HS-27A (cell line): ENCODE results near the gene DEDD.
A peak's percentile ranks its signal among the peaks of the same experiment; 100 is the strongest.

Source experiments
- DNase-seq: peaks from one replicate; pipeline ENCODE4 v3.0.0-alpha.2; 2012; ENCODE audit warnings: low read depth, missing footprints

DEDD gene

DNA sequence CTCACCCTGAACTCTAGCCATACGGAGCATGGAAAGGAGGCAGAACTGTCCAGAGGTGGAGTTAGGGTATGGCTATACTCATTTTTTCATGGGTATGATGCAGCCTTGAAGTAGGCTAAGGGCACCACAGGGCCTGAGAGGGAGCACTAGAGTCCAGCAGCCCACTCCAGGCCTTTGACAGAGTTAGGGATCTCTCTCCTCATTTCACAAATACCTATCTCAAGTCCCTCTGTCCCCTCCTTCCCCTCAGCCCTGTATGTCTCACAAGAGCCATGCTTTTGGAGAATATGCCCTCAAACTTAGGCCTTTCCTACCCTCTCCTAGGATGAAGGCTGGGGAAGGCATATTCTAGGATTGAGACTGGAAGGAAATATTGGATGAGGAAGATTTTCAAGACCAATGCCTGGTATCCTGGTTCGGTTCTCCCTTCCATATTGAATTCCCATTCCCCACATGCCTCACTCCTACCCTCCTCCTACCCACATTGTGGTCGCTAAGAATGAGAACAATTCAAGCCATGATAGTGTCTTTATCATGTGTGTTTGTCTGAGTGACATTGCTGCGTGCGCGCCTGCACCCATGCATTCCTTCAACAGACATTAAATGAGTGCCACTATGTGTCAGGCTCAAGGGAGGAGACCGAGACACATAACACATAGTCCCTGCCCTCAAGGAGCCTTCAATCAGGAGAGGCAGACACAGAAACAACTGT, 40.5 kb downstream of the DEDD start:
- DNase-seq: no peak

DNA sequence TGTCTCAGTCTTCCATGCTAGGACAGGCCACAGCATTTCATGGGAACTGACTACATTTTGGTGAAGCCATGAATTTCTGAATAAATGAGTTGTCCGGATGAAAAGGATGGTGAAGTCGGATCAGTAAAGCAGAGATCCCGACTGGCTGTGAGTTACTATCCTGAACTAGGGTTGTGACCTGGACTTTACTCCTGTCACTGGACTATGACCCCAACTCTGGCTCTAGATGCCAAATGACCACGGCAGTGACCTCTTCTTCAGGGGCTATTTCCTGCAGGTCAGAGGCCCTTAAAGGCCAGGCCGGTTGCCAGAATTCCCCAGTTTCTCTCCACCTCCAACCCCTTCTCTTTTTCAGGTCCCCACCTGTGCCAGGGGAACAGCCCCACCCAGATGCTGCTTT, 41.4 kb downstream of the DEDD start:
- no peak for DNase-seq

DNA sequence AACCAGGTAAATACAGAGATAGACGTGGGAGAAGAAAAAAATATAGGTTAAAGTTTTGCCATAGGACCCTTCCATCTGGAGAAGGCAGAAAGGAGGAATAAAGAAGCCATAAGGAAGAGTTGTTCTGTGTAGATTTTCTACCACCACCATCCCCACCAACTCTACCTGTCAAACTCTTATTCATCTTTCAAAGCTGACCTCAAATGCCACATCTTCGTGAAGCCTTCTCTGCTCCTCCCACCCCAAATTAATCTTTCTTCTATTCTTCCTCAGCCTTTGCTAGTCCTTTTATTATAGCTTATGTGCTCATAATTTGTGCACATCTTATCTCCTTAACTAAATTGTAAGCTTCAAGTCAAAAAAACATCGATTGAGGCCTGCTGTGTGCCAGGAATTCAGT, 41.9 kb downstream of the DEDD start:
- DNase-seq: no peak

DNA sequence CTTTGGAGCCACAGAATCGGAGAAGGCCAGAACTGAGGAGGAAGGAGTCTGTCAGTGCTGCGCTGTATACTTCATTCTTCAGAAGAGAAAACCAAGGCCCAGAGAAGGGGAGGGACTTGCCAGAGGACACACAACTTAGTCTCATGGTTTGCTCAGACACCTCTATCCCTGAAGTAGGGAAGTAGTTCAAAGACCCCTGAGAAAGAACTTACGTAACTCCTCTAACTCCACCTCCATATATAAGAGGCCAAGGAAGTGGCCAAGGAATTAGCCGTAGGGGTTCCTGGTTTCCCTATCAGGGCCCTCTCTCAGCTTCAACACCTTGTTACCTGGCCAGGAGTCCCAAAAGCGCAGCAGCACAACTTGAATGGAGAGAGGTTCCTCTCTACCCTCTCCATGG, 42.5 kb downstream of the DEDD start:
- no peak for DNase-seq

GRCh38 chr1:161089251-161089924, 43.1 kb downstream of the DEDD start, which contains the start of gene NECTIN4:
TSS of gene NECTIN4 (minus strand) at chr1:161089558. CDS start at chr1:161089296, 262 bp downstream.
- DNase-seq: no peak

DNA sequence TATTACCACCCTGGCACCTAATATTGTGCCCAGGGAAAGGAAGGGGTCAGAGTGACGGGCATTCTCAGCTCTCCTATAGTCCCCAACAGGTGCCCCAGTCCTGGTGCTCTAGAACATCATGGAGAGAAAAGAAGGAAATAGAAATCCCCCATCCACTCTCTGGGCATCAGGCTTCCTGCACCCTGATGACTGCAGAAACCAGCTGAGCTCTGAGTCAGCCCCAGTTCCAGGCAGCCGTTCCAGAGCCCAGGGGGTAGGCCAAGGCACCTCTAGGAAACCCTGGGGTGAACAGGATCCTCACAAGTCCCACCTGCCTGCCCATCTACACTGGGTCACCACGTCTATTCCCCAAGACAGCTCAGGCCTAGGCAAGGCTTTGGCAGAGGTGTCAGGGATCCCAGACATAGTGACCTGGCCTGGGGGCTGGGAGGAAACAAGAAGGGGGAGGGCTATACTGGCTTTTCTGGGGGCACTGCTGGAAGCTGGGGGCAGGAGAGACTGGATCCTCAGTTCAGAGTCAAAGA, 43.8 kb downstream of the DEDD start:
- no peak for DNase-seq

GRCh38 chr1:161086457-161086856, 46.0 kb downstream of the DEDD start:
- DNase-seq: no peak

- DNase-seq: no peak
Measured at GRCh38 chr1:161085165-161085564, 47.3 kb downstream of the DEDD start.

DNA sequence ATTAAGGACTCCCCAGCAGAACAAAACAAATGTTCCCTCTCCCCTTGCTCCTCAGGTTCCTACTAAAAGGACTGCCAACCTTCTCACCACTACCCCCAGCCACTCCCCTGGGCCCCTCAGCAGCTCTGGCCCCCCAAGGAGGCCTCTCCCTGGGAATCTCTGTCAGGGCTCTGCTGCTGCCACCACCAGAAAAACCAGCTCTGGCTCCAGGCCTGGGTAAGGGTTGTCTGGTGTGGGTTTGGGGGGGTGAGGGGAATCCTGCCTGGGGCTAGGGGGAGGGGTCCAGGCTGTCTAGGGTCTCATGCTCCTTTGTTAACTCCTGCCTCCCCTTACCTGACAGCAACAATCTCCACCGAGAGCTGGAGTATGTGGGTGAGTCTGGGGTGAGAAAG, 47.9 kb downstream of the DEDD start:
- DNase-seq: no peak

DNA sequence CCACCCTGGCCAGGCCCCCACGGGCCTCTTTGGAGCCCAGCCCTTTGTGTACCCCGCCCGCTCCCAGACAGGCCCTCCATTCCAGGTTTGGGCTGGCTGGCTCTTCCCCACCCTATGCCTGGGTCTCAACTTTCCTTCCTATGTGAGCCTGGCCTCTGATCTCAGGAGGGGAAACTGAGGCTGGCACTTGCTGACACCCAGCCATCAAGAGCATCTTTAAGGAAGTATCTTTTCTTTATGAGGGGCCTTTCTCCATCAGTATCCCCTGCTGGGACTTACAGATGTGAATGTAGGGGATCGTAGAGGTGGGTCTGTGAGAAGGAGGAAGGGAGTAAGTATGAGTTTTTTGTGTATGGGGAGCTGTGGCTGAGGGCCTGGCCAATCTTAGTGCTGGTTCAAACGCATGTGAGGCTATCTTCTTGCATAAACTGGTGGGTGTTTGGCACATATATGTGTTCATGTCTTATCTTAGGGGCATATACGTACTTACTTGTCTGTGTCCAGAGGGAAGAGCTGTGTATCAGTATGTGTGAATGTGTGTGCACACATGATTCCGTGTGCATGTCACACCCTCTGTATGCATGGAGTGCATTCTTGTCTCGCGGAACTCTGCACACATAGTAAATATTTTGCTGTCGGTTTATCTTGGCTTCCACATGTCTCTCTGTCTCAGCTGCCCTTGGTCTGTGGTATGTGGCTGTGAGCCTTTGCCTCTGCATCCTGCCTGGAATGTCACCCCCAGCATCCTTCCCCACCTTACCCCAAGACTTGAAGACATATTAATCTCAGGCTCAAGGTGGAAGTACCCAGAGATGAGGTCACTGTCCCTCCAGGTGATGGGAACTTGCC, 48.5 kb downstream of the DEDD start:
- no peak for DNase-seq

DNA sequence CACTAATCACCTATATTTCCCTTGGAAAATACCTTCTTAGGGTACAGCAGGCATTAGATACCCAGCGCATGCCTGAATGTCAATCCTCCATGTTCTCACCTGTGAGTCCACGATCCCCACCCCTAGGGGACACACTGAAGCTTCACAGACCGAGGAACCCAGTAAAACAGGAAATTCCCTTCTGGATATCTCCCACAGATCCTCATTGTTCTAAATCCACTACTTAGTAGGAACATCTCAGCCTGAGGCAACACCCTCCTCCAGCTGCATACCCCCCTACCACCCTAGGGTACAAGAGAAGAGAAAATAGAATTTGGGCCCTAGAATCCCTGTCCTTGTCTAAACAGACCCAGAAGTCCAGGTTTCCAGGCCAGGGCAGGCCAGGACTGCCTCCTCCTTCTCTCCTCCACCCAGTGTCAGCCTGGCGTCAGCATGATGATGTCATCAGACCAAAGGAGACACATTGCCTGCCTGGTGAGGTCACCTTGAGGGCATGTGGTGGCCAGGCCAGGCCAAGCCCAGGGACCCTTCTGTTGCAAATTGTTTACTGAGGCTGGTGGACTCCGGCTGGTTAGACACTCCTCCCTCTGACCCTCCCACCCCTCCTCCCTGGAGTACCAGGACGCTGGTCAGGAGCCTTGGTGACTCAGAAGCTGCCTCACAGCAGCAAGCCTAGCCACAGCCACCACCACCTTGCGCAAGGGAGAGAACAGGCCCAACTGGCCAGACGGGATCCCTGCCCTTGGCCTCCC, 49.3 kb downstream of the DEDD start:
- DNase-seq: peak; percentile 61

DNA sequence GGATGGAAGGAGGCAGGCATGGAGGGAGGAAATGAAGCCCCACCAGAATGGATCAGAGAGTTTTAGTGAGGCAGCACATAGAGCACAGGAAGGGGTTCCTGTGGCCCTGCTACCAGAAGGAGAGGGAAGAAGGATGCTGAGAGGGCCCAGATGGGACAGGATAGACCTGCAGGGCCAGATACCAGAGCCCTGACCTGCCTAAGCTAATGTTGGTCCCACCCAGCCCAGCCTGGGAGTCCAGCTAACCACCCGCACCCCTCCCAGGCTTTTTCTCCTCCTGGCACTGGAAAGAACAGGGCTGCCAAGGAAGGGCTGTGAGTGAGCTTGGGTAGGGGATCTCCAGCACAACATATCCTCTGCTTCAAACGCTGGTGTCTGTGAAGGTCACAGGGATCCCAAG, 50.0 kb downstream of the DEDD start:
- no peak for DNase-seq

- DNase-seq: no peak
Measured at GRCh38 chr1:161081519-161081918, 50.9 kb downstream of the DEDD start.

DNA sequence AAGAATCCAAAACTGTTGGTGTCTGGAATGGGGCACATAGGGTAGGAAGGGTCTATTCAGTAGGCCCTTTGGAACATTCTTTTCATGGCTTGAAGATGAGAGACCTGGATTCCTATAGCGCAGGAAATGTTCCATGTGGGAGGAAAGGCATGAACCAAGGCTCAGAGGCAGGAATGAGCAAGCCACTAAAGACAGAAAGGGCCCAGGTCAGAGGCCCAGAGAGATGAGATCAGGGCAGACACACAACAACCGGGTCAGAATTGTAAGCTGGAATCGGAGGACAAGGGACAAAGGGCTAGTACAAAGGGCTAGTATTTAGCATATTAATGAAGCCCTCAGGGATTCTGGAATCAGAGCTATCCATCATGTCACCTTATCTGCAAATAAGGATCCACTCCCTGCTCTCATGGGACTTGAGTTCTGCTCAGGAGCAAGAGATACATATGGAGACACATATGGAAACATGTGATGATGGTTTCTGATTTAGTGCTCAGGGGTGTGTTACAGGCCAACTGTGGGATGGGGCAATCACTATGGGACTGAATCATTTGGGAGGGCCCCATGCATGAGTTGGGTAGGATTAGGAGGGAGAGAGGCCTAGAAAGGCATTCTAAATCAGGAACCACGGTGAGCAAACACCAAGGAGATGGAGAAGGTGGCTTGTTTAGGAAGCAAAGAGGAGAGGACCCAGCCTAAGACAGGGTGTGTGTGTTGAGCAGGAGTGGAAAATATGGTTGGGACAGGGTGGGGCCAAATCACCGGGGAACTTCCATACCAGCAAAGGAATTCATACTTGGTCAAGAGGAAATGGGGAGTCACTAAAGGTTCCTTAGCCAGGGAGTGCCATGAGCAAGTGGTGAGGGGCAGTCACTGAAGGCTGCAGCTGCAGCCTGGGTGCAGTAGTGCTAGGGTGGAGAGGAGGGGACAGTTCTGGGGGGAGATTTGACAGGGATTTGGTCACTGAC, 51.7 kb downstream of the DEDD start:
- DNase-seq: no peak

DNA sequence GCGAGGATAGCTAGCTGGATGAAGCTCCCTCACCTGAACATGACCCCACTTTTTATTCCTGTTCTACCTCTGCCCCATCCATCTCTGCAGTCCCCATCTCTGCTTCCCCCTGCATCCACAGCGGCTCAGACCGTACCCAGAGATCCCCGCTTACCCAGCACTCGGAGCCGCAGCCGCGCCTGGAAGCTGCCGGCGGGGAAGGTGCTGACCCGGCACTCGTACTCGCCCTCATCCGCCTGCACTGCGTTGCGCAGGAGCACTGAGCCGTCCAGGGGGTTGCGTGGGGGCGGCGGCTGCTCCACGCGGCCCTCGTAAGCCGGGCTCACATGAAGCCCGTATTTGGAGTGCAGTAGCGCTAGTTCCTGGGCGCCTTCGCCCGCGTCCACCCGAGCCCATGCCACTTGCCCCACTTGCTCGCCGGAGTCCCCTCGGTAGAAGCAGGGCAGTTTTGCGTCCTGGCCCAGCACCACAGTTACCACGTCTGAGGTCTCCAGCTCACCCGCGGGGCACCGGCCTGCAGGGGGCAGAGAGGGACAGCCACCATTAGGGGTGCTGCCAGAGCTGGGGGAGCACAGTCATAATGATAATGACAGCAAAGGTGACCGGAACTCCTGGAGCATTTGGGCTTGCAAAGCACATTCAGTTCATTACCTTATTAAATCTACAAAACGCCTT, 52.9 kb downstream of the DEDD start:
- no peak for DNase-seq

GRCh38 chr1:161077426-161077825, 55.0 kb downstream of the DEDD start:
- DNase-seq: no peak

DNA sequence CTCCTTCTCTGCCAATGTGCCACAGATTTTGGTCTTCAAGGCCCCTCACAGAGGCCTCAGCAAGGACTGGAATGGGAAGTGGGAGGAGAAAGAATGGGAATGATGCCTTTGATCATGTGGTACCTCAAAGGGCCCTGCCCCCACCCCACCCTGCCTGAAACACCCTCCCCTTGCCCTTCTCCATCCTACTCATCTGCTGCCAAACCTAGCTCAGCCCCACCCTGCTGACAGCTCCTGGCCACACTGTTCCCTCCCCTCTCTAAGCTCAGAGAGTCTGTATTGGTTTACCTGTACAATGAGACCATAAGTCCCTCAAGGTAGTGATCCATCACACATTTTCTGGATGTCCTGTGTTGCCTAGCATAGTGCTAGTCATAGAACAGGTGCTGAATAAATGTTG, 56.1 kb downstream of the DEDD start:
- no peak for DNase-seq

DNA sequence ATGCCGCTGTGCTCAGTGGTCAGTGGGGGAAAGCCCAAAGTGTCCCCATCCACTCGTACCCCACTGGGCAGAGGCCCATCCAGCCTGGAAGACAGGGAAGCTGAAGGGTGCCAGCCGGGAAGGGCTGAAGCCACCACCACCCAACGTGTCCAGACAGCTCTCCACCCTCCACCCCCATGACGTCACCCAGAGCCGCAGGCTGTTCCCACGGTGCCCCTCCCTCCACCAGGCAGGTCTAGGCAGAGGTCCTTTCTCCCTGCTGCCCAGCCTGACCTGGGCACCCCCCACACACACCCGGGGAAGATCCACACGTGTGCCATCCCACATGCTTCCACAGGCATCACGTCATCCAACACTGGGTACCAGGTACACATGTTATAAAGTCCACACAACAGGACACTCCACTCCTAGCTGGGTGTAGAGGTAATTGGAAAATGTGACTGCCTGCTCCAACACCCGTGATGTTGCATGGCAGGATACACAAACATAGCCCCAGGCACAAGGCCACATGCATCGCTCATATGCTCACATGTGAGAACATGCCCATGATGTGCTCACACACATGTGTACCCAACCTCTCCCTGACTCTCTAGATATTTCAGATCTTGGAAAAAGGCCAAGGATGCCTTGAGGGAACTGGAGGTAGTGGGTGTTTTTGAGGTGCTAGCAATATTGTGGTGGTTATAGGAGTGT, 57.6 kb downstream of the DEDD start:
- DNase-seq: no peak

- no peak for DNase-seq
Measured at GRCh38 chr1:161073474-161074121, 58.9 kb downstream of the DEDD start.
